DOHH2 (cell line): ENCODE measurements around the gene ACMSD.

Experiments
- H3F3A ChIP-seq: fragments of 200-600 bp; sonication (generic), shearing (Covaris generic); 2 replicates; pipeline ENCODE4 v1.6.0; 2016; ENCODE audit warnings: antibody characterized with exemption, mild to moderate bottlenecking; ENCODE audit not compliant: control insufficient read depth, insufficient read depth
- H3K27ac ChIP-seq: fragments of 200-600 bp; sonication (generic); 2 replicates; pipeline ENCODE4 v1.5.1; 2014; ENCODE audit warnings: low read depth, mild to moderate bottlenecking, low read length, moderate library complexity
- H3K27me3 ChIP-seq: fragments of 200-600 bp; sonication (generic); 2 replicates; pipeline ENCODE4 v1.6.1; 2014; ENCODE audit warnings: mild to moderate bottlenecking, low read length, mixed read lengths; ENCODE audit not compliant: control insufficient read depth
- H3K36me3 ChIP-seq: fragments of 200-600 bp; sonication (generic); 2 replicates; pipeline ENCODE4 v1.6.1; 2014; ENCODE audit warnings: mild to moderate bottlenecking, low read length, moderate library complexity, mixed read lengths; ENCODE audit not compliant: control insufficient read depth
- H3K4me1 ChIP-seq: fragments of 200-600 bp; sonication (generic); 2 replicates; pipeline ENCODE4 v1.6.1; 2014; ENCODE audit warnings: mild to moderate bottlenecking, low read length, mixed read lengths; ENCODE audit not compliant: control insufficient read depth
- H3K4me2 ChIP-seq: fragments of 200-600 bp; sonication (generic); 2 replicates; pipeline ENCODE4 v1.6.0; 2014; ENCODE audit warnings: mild to moderate bottlenecking, low read length, moderate library complexity
- H3K4me3 ChIP-seq: fragments of 200-600 bp; sonication (generic); 2 replicates; pipeline ENCODE4 v1.5.1; 2014; ENCODE audit warnings: mild to moderate bottlenecking, low read length, mixed read lengths
- H3K79me2 ChIP-seq: fragments of 200-600 bp; sonication (generic); 2 replicates; pipeline ENCODE4 v1.6.1; 2014; ENCODE audit warnings: mild to moderate bottlenecking, low read length, mixed read lengths; ENCODE audit not compliant: control insufficient read depth
- H3K9me2 ChIP-seq: fragments of 200-600 bp; sonication (generic); replicated peaks from 2 replicates; pipeline ENCODE4 v1.6.1; 2014; ENCODE audit warnings: mild to moderate bottlenecking, low read length, mixed read lengths; ENCODE audit not compliant: control insufficient read depth
- H3K9me3 ChIP-seq: fragments of 200-600 bp; sonication (generic); 2 replicates; pipeline ENCODE4 v1.6.1; 2014; ENCODE audit warnings: antibody characterized with exemption, low read length, mixed read lengths; ENCODE audit not compliant: control insufficient read depth, insufficient read depth
- H4K20me1 ChIP-seq: fragments of 200-600 bp; sonication (generic); 2 replicates; pipeline ENCODE4 v1.6.0; 2014; ENCODE audit warnings: low read depth, mild to moderate bottlenecking, antibody characterized with exemption, low read length, moderate library complexity; ENCODE audit not compliant: control insufficient read depth, insufficient read depth
- CTCF ChIP-seq: fragments of 200-600 bp; sonication (generic); IDR thresholded peaks from one replicate; pipeline ENCODE4 v1.5.1; 2014; ENCODE audit warnings: antibody characterized with exemption, mild to moderate bottlenecking, low read depth, low read length; ENCODE audit not compliant: poor library complexity, severe bottlenecking
- EZH2phosphoT487 ChIP-seq: fragments of 200-600 bp; sonication (generic); IDR thresholded peaks from 2 replicates; pipeline ENCODE4 v1.6.1; 2017; ENCODE audit warnings: borderline replicate concordance, mild to moderate bottlenecking, antibody characterized with exemption, low read length, moderate library complexity, mixed read lengths

The ACMSD gene

GRCh38 chr2:134815741-134816140, 22.7 kb upstream of the ACMSD start:
- Histone ChIP-seq H3K27ac (no peak overlapping the region), H3K9me2 (no peaks in the 10 kb centered on the region), H4K20me1 (no peaks in the 10 kb centered on the region), H3F3A (no peaks in the 10 kb centered on the region), H3K4me1 (no peaks in the 10 kb centered on the region), H3K4me2 (no peak overlapping the region), H3K79me2 (no peaks in the 10 kb centered on the region), H3K9me3 (peaks cover 6% of the 10 kb centered on the region; the same call in 1 of the 2 replicates), H3K27me3 (no peaks in the 10 kb centered on the region), H3K4me3 (no peak overlapping the region), H3K36me3 (no peaks in the 10 kb centered on the region)
- TF ChIP-seq EZH2phosphoT487 (no peak), CTCF (no peak)

GRCh38 chr2:134818321-134818720, 20.1 kb upstream of the ACMSD start:
- no peaks in the 10 kb centered on the region for H3K4me1 ChIP-seq
- TF ChIP-seq CTCF (no peak), EZH2phosphoT487 (no peak)
- no peaks in the 10 kb centered on the region for H3K27me3 ChIP-seq
- H3K9me3 ChIP-seq = no peaks in the 10 kb centered on the region
- no peak overlapping the region for H3K4me2 ChIP-seq
- no peaks in the 10 kb centered on the region for H3K79me2 ChIP-seq
- no peaks in the 10 kb centered on the region for H3K9me2 ChIP-seq
- no peaks in the 10 kb centered on the region for H4K20me1 ChIP-seq
- H3F3A ChIP-seq = no peaks in the 10 kb centered on the region
- H3K27ac ChIP-seq = no peak overlapping the region
- no peaks in the 10 kb centered on the region for H3K36me3 ChIP-seq
- no peak overlapping the region for H3K4me3 ChIP-seq

GRCh38 chr2:134819334-134819733, 19.1 kb upstream of the ACMSD start:
- no peaks in the 10 kb centered on the region; the same call in 1 of the 2 replicates for H3K9me2 ChIP-seq
- no peak overlapping the region for H3K4me2 ChIP-seq
- no peak for TF ChIP-seq CTCF
- TF ChIP-seq EZH2phosphoT487 = no peak
- H3K27me3 ChIP-seq = no peaks in the 10 kb centered on the region
- H3F3A ChIP-seq = no peaks in the 10 kb centered on the region
- H3K36me3 ChIP-seq = no peaks in the 10 kb centered on the region
- H3K9me3 ChIP-seq = no peaks in the 10 kb centered on the region
- H3K4me3 ChIP-seq = no peak overlapping the region
- H3K27ac ChIP-seq = no peak overlapping the region
- no peaks in the 10 kb centered on the region for H3K4me1 ChIP-seq
- H4K20me1 ChIP-seq = no peaks in the 10 kb centered on the region
- H3K79me2 ChIP-seq = no peaks in the 10 kb centered on the region

GRCh38 chr2:134823431-134823830, 15.0 kb upstream of the ACMSD start:
- no peaks in the 10 kb centered on the region for H3K9me3 ChIP-seq
- no peak for TF ChIP-seq EZH2phosphoT487
- TF ChIP-seq CTCF = no peak
- H3K9me2 ChIP-seq = no peaks in the 10 kb centered on the region; the same call in 1 of the 2 replicates
- H3K79me2 ChIP-seq = no peaks in the 10 kb centered on the region
- H3K4me1 ChIP-seq = no peaks in the 10 kb centered on the region
- H4K20me1 ChIP-seq = no peaks in the 10 kb centered on the region
- no peak overlapping the region for H3K4me2 ChIP-seq
- no peaks in the 10 kb centered on the region for H3F3A ChIP-seq
- H3K27me3 ChIP-seq = no peaks in the 10 kb centered on the region
- no peaks in the 10 kb centered on the region for H3K36me3 ChIP-seq
- H3K4me3 ChIP-seq = no peak overlapping the region
- no peak overlapping the region for H3K27ac ChIP-seq
